GM23248 (cell line): ENCODE data around the gene RASAL3.

Experiments
- EZH2 ChIP-seq: fragments of 200-600 bp; sonication (generic); IDR thresholded peaks from 2 replicates; pipeline ENCODE4 v1.6.1; 2018; ENCODE audit warnings: antibody characterized with exemption, mild to moderate bottlenecking; ENCODE audit not compliant: insufficient read depth, poor library complexity, severe bottlenecking
- EZH2phosphoT487 ChIP-seq: fragments of 200-600 bp; sonication (generic); IDR thresholded peaks from 2 replicates; pipeline ENCODE4 v1.6.1; 2018; ENCODE audit warnings: antibody characterized with exemption, moderate library complexity, mild to moderate bottlenecking, low read depth; ENCODE audit not compliant: insufficient read depth

- TF ChIP-seq EZH2 (no peak), EZH2phosphoT487 (no peak)
Observed at GRCh38 chr19:15441317-15441716, 23.0 kb downstream of the RASAL3 start.
